Colonic mucosa (tissue), 4 donors: ENCODE data around the gene FREM3. TPM values are rescaled to one million over a fixed set of nuclear protein-coding genes. Genes with fewer than 3 reads are reported as not detected.
"Not testable (repeated sequence)": the region's sequence is repeated elsewhere in the genome, so short reads cannot be mapped to it uniquely, and the experiment has no call there.

Experiments used
- DNase-seq: peaks from one replicate; pipeline ENCODE4 v3.0.0-alpha.2; 2020
- H3K27ac ChIP-seq: fragments of 200-600 bp; one replicate; pipeline ENCODE4 v1.8.0; 2021
- H3K27me3 ChIP-seq: fragments of 200-600 bp; one replicate; pipeline ENCODE4 v1.8.0; 2021
- H3K36me3 ChIP-seq: fragments of 200-600 bp; one replicate; pipeline ENCODE4 v1.8.0; 2021
- H3K4me1 ChIP-seq: fragments of 200-600 bp; one replicate; pipeline ENCODE4 v1.8.0; 2021; ENCODE audit warnings: mild to moderate bottlenecking
- H3K4me3 ChIP-seq: fragments of 200-600 bp; one replicate; pipeline ENCODE4 v1.8.0; 2021
- H3K9ac ChIP-seq, 2 donors: one replicate each; pipeline ENCODE4 v1.7.0; 2013; ENCODE audit warnings: control low read depth in 2 of 2, low read depth in 2 of 2, low read length in 2 of 2
- H3K9me3 ChIP-seq: fragments of 200-600 bp; one replicate; pipeline ENCODE4 v1.8.0; 2021
- intact Hi-C: fragments of 100-400 bp; cut with DNase I; formaldehyde crosslinking; loops from one replicate; pipeline ENCODE4 v1.14.1; 2022
- total RNA-seq, 2 donors: library from RNA; stranded (reverse); fragmentation: NEBNext Ultra II Directional in 1 of 2; extraction: Animal tissue kit (Norgen Biotek cat#: 25700) in 1 of 2; gene quantifications; one replicate each; pipeline ENCODE4 v1.2.1, GENCODE V29; 2021
- TF ChIP-seq, protein P1 (sequence below): fragments of 200-600 bp; IDR thresholded peaks from one replicate; pipeline ENCODE4 v1.8.0; 2022; ENCODE audit warnings: antibody characterized with exemption, mild to moderate bottlenecking
- donor health status: healthy.
- donor health status: DM: no; HTN: no; CAD: no.
- donor health status: DM: no; HTN: no; CAD: no.

Gene FREM3
- total RNA-seq, 2 donors from 2014 or later: 0.05 TPM; not detected in 1

GRCh38 chr4:143728166-143728565 is 27.7 kb upstream of the FREM3 start:
- H3K36me3 ChIP-seq: no peaks in the 10 kb centered on the region
- no peak for DNase-seq
- H3K4me1 ChIP-seq: no peaks in the 10 kb centered on the region
- H3K4me3 ChIP-seq: no peak overlapping the region
- no peaks in the 10 kb centered on the region for H3K27me3 ChIP-seq
- no peak overlapping the region for H3K9ac ChIP-seq
- intact Hi-C loops: no loop called here
- TF ChIP-seq, protein P1, sequence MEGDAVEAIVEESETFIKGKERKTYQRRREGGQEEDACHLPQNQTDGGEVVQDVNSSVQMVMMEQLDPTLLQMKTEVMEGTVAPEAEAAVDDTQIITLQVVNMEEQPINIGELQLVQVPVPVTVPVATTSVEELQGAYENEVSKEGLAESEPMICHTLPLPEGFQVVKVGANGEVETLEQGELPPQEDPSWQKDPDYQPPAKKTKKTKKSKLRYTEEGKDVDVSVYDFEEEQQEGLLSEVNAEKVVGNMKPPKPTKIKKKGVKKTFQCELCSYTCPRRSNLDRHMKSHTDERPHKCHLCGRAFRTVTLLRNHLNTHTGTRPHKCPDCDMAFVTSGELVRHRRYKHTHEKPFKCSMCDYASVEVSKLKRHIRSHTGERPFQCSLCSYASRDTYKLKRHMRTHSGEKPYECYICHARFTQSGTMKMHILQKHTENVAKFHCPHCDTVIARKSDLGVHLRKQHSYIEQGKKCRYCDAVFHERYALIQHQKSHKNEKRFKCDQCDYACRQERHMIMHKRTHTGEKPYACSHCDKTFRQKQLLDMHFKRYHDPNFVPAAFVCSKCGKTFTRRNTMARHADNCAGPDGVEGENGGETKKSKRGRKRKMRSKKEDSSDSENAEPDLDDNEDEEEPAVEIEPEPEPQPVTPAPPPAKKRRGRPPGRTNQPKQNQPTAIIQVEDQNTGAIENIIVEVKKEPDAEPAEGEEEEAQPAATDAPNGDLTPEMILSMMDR: no peak
- H3K27ac ChIP-seq: no peak overlapping the region
- H3K9me3 ChIP-seq: no peaks in the 10 kb centered on the region

- intact Hi-C loops: no loop called here
- DNase-seq: no peak
- H3K4me3 ChIP-seq: no peak overlapping the region
- H3K9ac ChIP-seq: no peak overlapping the region
- no peaks in the 10 kb centered on the region for H3K27me3 ChIP-seq
- H3K4me1 ChIP-seq: no peaks in the 10 kb centered on the region
- H3K36me3 ChIP-seq: no peaks in the 10 kb centered on the region
- no peak overlapping the region for H3K27ac ChIP-seq
- TF ChIP-seq, protein P1: no peak
- no peaks in the 10 kb centered on the region for H3K9me3 ChIP-seq
These were observed 26.2 kb upstream of the FREM3 start for GRCh38 chr4:143726714-143727113.

GRCh38 chr4:143721317-143721716 is 20.8 kb upstream of the FREM3 start:
- no peak for DNase-seq
- H3K27ac ChIP-seq: no peak overlapping the region
- H3K27me3 ChIP-seq: no peaks in the 10 kb centered on the region
- H3K4me3 ChIP-seq: no peak overlapping the region
- no peak overlapping the region for H3K9ac ChIP-seq
- H3K4me1 ChIP-seq: no peaks in the 10 kb centered on the region
- H3K36me3 ChIP-seq: no peaks in the 10 kb centered on the region
- TF ChIP-seq, protein P1: no peak
- intact Hi-C loops: no loop called here
- H3K9me3 ChIP-seq: no peaks in the 10 kb centered on the region

- H3K27me3 ChIP-seq, H3K27ac ChIP-seq, intact Hi-C loops, H3K9me3 ChIP-seq, H3K9ac ChIP-seq, H3K36me3 ChIP-seq, H3K4me1 ChIP-seq, DNase-seq, H3K4me3 ChIP-seq: not testable (repeated sequence)
These were observed 18.3 kb upstream of the FREM3 start for GRCh38 chr4:143718748-143719147.

DNA sequence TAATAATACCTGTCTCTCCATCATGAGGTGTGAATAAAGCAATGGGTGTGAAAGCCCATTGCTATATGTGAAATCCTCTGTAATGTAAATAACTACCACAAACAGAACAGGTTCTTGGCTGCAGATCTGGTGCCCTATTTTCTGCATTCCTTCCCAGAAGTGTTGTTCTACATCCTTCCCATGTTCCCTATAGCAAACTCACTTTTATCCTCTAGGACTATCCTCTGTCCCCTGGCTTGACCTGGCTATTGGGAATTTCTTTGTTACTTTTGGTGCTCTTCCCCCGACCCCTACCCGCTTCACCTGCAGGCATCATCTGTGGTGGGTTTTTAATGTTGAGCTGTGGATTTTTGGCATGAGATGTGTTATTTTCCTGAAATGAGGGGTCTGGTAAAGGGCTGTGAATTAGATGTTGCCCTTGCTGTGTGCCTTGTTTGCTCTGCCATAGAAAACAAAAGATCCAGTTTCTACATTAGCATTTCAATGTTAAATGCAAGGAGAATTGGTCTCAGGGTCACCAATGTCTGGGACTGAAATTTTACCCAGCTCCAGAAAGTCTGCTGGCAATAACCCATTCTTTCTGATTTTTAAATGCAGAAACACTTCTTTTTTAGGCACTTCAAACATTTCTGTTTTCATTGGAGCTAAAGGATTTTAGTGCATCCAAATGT is 13.6 kb upstream of the FREM3 start:
- Histone ChIP-seq H3K27me3 (no peaks in the 10 kb centered on the region), H3K27ac (no peak overlapping the region), H3K9ac (no peak overlapping the region), H3K4me3 (no peak overlapping the region), H3K4me1 (no peaks in the 10 kb centered on the region), H3K9me3 (no peaks in the 10 kb centered on the region), H3K36me3 (no peaks in the 10 kb centered on the region)
- intact Hi-C loops: no loop called here
- no peak for DNase-seq
- TF ChIP-seq, protein P1: no peak

DNA sequence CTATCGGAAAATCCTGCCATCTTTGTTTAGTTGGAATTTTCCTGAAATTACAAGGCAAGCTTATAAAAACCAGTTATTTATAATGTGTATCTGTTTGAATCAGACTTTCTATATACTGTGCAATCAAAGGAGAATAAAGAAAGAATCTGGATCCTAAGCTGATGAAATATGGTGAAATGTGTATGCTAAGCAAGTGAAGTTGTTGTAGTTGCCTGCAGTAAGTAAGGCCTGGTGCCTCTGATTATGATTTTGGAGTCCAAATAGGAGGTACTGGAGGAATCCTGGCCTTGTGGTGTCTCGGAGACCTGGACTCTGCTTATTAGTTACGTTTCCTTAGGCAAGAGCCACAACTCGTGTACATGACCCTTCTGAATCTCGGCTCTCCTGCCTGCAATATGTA is 13.1 kb upstream of the FREM3 start:
- Histone ChIP-seq H3K27me3 (no peaks in the 10 kb centered on the region), H3K36me3 (no peaks in the 10 kb centered on the region), H3K9ac (no peak overlapping the region), H3K4me1 (no peaks in the 10 kb centered on the region), H3K9me3 (no peaks in the 10 kb centered on the region), H3K4me3 (no peak overlapping the region), H3K27ac (no peak overlapping the region)
- intact Hi-C loops: no loop called here
- no peak for DNase-seq
- TF ChIP-seq, protein P1: no peak
